Renal cortical epithelial cell (primary cell): ENCODE measurements around the gene KDM4B. TPM values are rescaled to one million over a fixed set of nuclear protein-coding genes. Genes with fewer than 3 reads are reported as not detected.

Source experiments
- DNase-seq: peaks from one replicate; pipeline ENCODE4 v3.0.0-alpha.2; 2011; ENCODE audit warnings: low read depth
- total RNA-seq: library from RNA; depleted of rRNA; stranded (reverse); fragments of >200 nt; gene quantifications from 2 replicates; pipeline ENCODE4 v1.2.3, GENCODE V29; 2014

Gene KDM4B
- total RNA-seq, 1 donor from 2014 or later: 47.0 TPM

GRCh38 chr19:5012688-5013457 is 44.0 kb downstream of the KDM4B start:
- DNase-seq: no peak

- DNase-seq: no peak
Observed at GRCh38 chr19:5013761-5014160, 44.8 kb downstream of the KDM4B start.

DNA sequence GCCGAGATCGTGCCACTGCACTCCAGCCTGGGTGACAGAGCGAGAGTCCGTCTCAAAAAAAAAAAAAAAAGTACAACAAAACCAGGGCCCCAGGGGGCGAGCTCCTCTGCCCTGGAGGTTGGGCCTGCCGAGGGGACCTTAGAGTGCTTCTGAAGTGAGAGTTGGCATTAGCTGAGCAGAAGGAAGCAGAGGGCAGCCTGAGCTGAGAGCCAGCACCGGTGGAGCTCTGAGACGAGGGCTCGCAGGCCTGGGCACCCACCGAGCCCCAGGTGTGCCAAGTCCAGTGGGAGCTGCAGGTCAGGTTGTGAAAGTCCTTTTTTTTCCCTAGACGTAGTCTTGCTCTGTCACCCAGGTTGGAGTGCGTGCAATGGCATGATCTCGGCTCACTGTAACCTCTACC is 46.0 kb downstream of the KDM4B start:
- DNase-seq: no peak

DNA sequence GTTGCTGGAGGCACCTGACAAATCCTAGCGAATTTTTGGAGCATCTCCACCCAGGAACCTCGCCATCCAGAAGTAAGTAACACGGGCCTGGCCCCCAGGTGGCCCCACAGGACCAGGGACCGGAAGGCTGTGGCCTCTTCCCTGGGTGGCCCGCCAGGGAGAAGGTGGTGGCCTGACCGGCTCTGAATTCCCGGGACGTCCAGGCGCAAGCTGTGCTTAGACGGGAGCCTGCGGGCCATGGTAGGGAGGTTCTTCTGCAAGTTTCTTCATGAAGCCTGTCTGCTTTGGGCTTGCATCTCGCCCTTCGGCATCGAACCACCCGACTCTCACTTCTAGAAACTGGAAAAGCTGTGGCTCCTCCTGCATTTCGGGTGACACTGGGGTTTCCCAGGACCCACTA is 47.4 kb downstream of the KDM4B start:
- DNase-seq: no peak

GRCh38 chr19:5016781-5017180 is 47.9 kb downstream of the KDM4B start:
- DNase-seq: no peak

DNA sequence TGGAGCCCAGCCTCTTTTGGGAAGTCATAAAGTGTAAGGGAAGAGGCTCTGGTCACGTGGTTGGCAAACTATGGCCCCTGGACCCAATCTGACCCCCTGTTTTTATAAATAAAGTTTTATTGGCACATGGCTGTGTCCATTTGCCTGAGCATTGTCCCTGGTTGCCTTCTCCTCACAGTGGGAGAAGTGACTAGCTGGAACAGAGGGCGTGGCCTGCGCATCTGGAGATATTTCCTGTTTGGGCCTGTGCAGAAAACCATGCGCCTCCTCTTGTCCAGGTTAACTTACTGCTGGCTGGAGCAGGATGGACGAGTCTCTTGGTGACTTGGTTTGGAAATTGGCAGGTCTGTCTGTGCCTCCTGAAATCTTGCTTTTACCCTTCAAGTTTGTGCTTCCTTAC is 48.3 kb downstream of the KDM4B start:
- DNase-seq: no peak

DNA sequence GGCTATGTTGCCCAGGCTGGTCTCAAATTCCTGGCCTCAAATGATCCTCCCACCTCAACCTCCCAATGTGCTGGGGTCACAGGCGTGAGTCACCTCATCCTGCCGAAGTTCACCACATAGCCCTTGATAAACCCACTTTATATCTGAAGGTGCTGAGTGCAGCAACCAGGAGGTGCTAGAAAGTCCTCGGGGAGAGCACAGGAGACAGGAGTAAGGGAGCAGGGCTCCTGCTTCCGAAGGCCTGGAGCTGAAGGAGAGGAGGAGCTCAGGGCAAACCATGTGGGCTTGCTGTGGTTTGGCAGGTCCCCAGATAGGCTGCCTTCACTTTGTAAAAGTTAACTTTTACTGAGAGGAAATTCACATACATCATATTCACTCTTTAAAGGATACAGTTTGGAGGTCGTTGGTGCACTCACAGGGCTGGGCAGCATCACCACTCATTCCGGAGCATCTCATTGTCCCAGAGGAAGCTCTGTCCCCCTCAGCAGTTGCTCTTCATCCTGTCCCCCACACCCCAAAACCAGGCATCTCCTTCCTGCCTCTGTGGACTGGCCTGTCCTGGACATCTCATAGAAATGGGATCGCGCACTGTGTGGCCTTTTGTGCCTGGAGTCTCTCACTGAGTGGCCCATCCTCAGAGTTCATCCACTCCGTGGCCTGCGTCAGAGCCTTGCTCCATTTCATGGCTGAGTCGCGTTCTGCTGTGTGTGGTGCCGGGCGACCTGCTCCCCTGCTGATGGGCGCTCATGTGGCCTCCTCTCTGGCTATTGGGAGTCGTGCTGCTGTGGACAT is 49.5 kb downstream of the KDM4B start:
- peak; percentile 14 for DNase-seq

DNA sequence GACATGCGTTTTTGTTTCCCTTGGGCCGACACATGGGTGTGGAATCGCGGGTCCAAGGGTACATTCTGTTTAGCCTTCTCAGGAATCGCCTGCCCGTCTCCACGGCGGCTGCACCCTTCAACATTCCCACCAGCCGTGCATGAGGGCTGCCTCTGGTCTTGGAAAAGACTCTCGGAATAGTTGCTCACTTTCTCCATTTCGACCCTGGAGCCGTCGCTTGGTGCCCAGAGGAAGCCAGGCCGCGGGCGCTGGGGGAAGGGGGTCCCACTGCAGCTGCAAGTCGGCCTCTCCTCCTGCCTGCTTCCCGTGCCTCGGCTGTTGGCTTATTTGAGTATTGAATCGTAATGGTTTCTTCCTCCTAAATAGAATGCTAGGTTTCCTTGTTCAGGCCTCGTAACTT is 51.5 kb downstream of the KDM4B start:
- no peak for DNase-seq

GRCh38 chr19:5021046-5021445 is 52.1 kb downstream of the KDM4B start:
- no peak for DNase-seq

- no peak for DNase-seq
Observed at GRCh38 chr19:5022066-5022860, 53.4 kb downstream of the KDM4B start.

DNA sequence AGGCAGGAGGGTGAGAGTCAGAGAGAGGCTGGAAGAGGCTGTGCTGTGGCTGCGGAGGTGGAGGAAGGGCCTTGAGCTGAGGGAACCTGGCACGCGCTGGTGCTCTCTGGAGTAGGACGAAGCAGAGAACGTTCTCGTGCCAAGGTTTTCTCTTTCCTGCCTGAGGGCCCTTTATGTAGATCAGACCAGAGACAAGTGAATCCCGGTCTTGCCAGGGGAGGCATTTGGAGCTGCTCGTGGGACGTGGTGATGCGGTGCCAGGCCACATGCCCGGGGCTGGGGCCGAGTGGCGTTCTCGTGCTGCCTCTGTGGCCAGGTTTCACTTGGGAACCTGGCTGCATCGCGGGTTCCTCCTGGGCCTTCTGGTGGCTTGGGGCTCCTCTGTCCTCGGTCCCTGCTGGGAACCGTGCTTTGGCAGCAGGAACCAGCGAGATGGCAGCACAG is 54.2 kb downstream of the KDM4B start:
- DNase-seq: no peak

- no peak for DNase-seq
Observed at GRCh38 chr19:5024282-5024681, 55.4 kb downstream of the KDM4B start.

DNA sequence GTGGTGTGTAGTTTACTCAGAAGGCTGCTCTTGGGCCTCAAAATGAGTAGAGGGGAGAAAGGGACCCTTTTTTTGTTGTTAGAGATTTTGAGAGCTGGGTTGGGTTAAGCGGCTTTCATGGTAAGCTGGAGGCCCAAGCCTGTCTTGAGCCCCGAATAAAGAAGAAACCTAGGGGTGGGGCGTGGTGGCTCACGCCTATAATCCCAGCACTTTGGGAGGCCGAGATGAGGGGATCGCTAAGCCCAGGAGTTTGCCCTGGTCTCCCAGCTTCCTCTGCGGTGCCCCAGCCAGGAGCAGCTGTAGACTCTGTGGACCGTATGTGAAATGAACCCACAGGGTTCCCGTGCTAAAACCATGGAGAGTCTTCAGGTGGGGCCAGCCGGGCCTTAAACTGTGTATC is 56.1 kb downstream of the KDM4B start:
- DNase-seq: no peak

DNA sequence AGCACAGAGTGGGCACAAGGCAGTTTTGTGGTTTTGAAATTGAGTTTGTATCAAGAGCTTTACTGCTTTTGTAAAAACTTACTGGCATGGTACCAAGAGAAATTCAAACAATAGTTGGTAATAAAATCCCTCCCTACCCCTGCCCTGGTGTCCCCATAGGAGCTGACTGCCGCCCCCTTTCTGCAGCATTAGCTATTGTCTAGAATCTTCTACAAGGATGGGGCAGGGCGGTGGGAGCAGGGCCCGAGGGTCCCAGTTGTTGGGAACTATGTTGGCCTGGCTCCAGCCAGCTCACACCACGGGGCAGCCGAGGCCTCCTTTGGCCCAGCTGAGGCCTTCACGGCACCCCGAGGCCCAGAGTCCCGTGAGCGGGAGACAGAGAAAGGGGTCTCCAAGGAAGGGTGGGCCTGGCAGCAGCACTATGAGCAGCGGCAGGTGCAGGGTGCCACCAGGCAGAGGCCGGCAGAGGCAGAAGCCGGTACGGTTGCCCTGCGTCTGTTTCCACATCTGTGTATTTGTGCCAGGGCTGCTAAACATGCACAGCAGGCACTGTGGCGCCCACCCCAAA is 57.9 kb downstream of the KDM4B start:
- no peak for DNase-seq

DNA sequence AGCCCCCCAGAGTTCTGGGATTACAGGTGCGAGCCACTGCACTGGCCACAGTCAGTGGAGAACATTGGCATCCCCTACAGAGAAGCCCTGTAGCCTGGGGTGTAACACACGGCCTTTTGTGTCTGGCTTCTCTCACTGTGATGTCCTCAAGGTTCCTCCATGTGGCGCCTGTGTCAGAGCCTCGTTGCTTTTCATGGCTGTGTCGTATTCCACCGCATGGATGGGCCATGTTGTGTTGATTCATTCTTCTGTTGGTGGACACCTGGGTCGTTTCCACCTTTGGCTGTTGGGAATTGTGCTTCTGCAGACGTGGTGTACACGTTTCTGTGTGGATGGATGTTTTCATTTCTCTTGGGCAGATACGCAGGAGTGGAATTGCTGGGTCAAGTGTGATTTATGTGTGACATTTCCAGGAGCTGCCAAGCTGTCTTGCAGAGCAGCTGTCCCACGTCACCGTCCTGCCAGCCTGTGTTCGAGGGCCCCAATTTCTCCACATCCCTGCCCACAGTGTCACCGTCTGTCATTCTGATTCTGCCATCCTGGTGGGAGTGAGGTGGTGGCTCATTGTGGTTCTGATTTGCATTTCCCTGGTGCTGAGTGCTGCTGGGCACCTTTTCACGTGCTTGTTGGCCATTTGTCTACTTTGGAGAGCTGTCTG is 59.4 kb downstream of the KDM4B start:
- no peak for DNase-seq

- peak; percentile 15 for DNase-seq
Observed at GRCh38 chr19:5029596-5029995, 60.7 kb downstream of the KDM4B start.

DNA sequence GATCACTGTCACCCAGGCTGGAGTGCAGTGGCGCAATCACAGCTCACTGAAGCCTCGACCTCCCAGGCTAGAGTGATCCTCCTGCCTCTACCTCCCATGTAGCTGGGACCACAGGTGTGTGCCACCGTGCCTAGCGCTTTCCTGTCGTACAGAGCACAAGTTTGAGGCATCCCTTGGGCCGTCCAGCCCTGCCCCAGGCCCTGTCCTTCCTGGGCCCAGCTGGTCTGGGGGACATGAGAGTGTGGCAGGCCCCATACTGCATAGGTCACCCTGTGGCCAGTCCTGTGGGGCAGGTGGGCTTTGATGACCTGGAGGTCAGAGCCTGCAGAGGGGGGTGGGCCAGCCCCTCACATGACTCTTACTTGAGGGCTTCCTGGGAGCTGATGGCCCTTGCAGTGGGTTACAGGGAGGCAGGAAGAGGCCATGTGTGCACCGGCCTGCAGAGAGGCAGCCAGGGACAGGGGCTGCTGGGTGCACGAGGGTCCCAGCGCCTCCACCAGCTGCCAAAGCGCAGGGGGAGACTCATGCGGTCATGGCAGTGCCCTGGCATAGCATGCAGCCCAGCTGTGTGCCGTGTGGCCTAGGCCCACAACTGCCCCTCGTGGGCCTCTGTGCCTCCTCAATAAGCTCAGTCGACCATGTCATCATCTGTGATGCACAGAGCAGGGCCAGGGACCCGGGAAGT is 61.4 kb downstream of the KDM4B start:
- no peak for DNase-seq

- no peak for DNase-seq
Observed at GRCh38 chr19:5030822-5031221, 61.9 kb downstream of the KDM4B start.

DNA sequence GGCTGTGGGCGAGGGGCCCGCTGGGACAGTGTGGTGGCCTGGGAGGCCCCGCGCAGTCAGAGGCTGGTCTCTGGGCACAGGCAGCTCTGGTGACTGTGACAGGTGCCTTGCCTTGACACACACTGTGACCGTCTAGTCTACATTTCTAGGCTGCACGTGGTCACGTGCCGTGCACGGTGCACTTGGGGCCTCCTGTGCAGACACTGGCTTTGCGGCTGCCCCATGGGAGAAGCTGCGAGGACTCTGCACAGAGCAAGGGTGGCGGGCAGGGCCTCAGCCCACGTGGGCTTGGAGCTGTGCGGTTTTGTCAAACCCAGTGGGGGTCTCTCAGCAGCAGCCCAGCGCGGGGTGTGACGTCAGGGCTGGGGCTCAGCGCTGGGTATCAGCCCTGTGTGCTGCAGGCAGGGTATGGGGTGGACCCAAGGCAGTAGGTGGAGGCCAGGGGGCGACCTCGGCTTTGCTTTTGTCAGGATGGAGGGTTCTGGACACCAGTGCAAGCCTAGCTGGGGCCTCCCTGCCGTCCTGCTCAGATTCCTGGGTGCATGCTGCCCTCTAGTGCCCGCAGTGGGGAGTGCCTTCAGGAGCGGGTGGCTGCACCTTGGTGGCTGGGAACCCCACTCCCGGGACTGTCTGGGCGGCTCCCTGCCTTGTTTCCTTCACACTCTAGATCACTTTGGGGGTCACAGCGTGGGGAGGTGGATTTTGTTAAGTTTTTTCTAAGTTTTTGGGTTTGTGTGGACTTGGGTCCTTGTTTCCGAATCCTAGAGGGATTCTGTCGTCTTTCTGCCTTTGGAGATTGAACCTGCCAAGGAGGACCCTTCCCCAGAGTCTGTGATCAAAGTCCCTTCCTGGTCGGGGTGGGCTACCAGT is 62.6 kb downstream of the KDM4B start:
- DNase-seq: peak; percentile 40
